CD4-positive, alpha-beta T cell treated with Interleukin-2 at 100 ng/mL for 4 hours (primary cell): Measurements from ENCODE around the gene PROM2.

Source experiments
- DNase-seq: peaks from one replicate; pipeline ENCODE4 v3.0.0-alpha.2; 2020; ENCODE audit warnings: low spot score

PROM2 gene

GRCh38 chr2:95323347-95324155 lies 49.3 kb downstream of the PROM2 start:
- DNase-seq = no peak

GRCh38 chr2:95325026-95325425 lies 50.8 kb downstream of the PROM2 start:
- DNase-seq = no peak

DNA sequence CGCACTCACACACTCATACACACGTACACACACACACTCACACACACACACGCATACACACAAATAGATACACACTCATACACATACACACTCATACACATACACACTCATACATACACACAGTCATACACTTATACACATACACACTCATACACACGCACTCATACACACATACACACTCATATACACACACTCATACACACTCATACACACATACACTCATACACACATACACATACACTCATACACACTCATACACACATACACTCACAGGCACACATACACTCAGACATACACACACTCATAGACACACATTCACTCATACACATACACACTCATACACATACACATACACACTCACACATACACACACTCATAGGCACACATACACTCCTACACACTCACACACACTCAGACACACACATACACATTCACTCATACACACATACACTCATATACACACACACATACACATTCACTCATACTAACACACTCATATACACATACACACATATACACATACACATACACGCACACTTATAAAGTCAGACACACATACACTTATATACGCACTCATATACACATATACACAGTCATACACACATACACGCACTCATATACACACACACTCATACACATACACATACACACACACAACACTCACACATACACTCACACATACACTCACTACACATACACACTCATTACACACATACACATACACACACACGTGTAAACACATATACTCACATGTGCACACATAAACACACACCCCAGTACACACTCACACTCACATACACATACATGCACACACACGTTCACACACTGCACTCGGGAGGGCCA lies 51.6 kb downstream of the PROM2 start:
- DNase-seq = no peak

GRCh38 chr2:95326433-95327140 lies 52.3 kb downstream of the PROM2 start:
- no peak for DNase-seq

DNA sequence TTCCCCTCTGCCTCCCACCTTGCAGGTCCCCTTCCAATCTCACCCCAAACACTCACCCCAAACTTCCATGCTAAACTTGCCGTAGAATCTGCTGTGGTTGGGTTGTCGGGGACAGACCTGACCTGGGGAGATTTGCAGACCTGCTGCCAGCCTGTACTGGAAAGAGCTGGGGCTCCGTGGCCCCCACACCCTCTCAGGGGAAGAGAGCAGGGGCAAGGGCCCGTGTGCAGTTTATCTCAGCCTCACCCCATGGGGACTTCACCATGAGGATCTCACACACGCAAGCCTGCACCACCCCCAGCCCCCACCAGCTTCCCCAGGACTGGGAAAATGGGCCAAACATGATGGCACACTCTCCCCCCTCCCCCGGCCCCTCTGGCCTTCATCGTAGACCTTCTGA lies 53.6 kb downstream of the PROM2 start:
- DNase-seq = no peak

- no peak for DNase-seq
Measured at GRCh38 chr2:95328358-95329125, 54.3 kb downstream of the PROM2 start.

DNA sequence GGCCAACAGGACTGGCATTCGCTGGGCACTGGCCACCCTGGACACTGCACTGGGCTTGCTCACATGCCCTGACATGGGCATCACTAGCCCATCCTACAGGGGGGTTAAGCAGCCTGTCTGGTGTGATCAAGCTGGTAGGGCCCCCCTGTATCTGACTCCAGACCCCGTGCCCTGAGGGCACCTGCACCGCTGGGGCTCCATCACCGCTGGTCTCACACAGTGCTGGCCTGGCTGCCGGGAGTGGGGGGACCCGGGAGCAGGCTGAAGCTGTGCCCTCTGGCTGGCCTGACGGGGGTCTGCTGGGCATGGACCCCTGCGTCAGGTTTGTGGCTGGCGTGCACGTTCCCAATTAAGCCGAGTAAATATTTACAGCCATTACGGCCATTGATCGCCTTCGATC lies 55.2 kb downstream of the PROM2 start:
- no peak for DNase-seq

DNA sequence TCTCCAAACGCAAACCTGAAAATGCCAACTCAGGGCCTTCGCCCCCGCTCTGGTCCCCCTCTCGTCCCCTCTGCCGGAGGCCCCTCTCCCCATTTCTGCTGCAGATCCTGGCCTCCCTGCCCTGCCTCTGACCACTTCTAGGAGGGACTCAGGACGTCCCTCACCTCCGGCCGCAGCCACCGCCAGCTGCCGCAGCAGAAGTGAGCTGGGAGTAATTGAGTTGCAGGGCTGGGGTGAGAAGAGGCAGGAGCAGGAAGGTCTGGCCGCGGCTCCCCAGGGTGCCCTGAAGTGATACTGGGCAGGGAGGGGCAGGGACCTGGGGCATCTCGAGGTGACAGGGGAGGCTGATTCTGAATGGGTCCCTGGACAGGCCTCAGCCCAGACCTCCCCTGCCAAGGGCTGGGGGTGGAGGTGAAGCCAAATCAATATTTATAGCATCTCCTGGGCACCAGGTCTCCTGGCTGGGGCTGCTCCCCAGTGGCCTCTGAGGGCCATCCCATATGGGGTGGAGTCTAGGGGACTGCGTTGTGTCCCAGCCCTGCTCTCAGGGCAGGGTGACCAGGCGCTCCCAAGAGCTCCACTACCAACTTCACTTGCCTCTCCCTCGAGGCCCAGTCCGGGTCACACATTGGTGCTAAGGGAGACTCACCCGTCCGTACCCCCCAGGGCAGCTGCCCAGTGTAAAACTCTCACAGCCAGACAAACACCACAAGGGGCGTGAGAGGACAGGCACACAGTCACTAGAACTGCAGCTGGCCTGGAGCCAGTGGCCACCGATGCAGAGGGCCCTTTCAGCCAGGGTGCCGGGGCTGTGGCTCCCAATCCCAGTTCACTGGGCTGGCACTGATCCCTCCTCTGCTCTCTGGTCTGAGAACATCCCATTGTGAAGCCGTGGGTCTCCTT lies 55.9 kb downstream of the PROM2 start:
- no peak for DNase-seq

DNA sequence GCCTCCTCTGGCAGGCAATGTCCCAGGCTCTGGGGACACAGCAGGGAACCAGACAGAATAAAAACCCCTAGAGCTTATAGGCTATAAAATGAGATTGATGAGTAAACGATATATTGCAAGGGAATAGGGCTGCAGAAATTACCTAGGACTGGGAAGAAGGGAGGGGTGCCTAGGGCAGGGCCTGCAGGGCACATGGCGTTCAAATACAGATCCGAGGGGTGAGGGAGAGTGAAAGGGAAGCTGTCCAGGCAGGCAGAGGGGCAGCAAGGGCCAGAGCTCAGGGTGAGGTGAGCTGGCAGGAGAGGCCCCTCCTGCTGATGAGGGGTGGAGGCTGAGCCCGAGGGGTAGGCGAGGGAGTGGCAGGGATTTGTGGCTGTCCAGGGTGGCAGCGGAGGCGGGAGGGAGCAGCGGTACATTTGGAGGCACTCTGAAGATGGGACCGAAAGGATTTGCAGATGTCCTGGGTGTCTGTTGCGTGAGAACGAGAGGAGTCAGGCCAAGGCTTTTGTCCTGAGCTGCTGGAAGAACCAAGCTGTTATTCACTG lies 56.6 kb downstream of the PROM2 start:
- DNase-seq = no peak

GRCh38 chr2:95331606-95332005 lies 57.4 kb downstream of the PROM2 start:
- DNase-seq = no peak

DNA sequence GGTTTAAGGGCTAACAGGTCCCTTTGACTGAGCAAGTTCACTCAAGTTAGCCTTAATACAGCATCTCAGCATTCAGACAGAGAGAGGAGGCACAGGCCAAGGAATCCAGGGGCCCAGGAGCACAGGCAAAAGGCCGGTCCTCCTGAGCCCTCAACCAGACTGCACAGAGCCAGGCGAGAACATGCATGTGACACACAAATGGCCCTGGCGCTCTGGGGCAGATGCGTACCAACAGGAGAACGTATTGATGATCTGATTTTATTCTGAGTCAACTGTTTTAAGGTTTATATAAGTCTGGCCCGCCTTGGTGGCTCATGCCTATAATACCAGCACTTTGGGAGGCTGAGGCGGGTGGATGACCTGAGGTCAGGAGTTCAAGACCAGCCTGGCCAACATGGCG lies 57.8 kb downstream of the PROM2 start:
- DNase-seq = no peak

GRCh38 chr2:95333056-95333455 lies 58.8 kb downstream of the PROM2 start:
- no peak for DNase-seq

GRCh38 chr2:95333888-95334338 lies 59.7 kb downstream of the PROM2 start:
- DNase-seq = no peak

GRCh38 chr2:95334916-95335641 lies 60.8 kb downstream of the PROM2 start:
- no peak for DNase-seq

DNA sequence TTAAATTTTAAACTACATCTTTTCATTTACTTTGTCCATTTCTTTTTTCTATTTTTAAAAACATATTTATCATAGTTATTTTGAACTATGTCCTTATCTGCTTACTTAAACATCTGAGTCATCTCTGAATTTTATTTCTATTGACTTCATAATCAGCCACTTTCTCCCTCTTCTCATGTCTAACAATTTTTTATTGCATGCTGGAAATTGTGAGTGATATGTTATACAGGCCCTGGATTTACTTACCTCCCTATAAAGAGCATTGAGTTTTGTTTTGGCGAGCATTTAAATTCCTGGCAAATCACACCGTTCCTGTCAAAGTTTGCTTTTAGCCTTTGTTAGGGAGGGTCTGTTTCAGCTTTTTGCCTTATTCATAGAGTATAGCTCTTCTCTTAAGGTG lies 62.2 kb downstream of the PROM2 start:
- DNase-seq = no peak

- no peak for DNase-seq
Measured at GRCh38 chr2:95337829-95338228, 63.6 kb downstream of the PROM2 start.
